Measurements from ENCODE around the gene DNPH1.
A peak's percentile ranks its signal among the peaks of the same experiment; 100 is the strongest.

DNPH1 gene

GRCh38 chr6:43263314-43264178 lies 34.3 kb upstream of the DNPH1 start:
- DNase-seq = peak; percentile 31

DNA sequence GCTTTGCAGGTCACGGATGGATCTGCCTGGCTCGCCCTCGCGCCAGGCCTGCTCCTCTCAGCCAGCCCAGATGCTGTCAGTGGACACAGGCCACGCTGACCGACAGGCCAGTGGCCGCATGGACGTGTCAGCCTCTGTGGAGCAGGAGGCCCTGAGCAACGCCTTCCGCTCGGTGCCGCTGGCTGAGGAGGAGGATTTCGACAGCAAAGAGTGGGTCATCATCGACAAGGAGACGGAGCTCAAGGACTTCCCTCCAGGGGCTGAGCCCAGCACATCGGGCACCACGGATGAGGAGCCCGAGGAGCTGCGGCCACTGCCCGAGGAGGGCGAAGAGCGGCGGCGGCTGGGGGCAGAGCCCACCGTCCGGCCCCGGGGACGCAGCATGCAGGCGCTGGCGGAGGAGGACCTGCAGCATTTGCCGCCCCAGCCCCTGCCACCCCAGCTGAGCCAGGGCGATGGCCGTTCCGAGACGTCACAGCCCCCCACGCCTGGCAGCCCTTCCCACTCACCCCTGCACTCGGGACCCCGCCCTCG lies 33.6 kb upstream of the DNPH1 start:
- no peak for DNase-seq

DNA sequence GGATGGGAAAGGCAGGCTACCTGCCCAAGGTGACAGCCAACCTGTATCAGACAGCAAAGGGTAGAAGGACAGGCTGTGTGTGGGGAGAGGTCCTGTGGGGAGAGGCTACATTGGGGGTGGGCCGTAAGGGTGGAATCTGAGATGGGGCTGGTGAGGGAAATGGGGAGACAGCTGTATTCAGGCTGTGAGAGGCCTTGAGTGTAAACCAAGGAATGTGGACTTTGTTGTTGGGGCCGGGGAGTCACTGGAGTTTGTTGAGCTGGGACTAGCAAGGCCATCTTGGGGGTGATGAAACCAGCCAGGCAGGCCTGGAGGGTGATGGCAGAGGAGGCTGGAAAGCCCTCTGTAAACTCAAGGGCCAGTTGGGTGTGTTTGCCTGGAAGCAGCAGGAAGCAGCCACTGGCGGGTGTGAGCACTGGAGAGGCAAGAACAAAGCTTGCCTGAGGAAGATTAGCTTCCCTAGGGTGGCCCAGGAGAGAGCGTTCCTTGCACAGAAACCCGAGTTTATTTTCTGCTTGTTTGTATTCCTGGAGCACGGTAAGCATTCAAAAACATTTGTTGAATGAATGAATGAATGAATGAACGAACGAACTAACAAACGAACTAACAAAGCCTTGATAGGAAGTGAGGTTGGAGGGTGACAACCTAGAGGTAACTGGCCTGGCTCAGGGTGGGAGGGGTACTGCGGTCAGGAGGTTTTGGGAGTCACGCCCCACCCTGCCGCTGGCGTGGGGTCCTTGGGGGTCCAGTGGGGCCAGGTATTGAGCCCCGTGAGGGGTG lies 32.9 kb upstream of the DNPH1 start:
- DNase-seq = no peak

DNA sequence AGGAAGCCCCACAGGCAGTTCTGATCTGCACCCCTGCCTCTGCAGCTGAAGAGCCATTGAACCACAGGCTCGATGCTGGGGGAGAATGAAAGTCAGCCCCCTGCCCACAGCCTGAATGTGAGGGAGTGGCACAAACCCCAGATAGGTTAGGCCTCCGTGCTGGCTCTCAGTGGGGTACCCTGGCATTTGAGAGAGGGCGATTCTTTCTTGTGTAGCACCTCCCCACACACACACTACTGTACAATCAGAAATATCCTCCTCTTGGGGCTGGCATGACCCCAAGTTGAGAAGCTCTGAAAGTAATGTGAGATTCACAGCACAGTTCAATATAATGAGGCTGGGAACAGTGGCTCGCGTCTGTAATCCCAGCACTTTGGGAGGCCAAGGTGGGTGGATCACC lies 31.9 kb upstream of the DNPH1 start:
- DNase-seq = no peak

DNA sequence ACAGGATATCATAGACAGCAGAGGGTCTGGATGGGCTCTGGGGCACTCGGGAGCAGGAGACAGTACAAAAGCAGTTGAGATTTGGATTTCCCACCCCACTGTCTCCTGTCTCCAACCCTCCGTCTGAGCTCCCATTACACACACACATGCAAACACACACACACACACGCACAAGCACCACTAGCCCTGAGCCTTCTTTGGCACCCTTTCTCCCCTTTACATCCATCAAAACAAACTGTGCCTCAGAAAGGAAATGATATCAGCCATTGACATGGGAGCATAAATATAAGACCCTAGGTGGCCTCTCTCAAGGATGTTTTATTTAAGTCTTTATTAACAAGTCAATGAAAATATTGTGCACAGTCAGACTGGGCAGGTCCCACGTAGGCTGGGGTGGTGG lies 31.5 kb upstream of the DNPH1 start:
- no peak for DNase-seq

- no peak for DNase-seq
Measured at GRCh38 chr6:43258807-43259686, 29.8 kb upstream of the DNPH1 start.

- DNase-seq = no peak
Measured at GRCh38 chr6:43258180-43258579, 28.9 kb upstream of the DNPH1 start.

GRCh38 chr6:43257367-43258145 lies 28.3 kb upstream of the DNPH1 start:
- DNase-seq = no peak

DNA sequence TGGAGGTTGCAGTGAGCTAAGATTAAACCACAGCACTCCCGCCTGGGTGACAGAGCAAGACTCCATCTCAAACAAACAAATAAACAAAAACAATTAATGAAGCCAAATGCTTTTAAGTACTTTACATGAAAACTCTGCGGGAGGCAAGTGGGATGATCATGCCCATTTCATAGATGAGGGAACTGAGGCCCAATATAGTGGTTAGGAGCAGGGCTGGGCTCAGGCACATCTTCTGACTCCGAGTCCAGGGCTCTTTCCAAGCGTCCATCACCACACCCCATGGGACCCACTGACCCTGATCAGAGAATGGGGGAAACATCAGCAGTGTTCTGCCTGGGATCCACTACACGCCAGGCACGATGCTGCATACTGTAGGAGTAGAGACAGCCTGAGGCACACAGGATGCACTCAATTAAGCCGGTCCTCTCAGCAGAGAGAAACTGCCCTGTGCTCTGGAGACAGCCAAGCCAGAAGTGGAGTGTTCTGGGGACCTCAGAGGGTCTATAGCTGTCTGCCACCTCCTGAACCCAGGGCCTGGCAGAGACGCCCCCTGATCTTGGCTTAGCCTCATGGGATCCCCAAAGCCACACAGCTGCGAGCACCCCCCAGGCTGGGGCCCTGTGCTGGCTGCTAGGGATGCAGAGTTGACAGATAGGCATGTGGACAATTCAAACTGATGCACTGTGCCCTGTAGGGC lies 27.5 kb upstream of the DNPH1 start:
- DNase-seq = no peak

DNA sequence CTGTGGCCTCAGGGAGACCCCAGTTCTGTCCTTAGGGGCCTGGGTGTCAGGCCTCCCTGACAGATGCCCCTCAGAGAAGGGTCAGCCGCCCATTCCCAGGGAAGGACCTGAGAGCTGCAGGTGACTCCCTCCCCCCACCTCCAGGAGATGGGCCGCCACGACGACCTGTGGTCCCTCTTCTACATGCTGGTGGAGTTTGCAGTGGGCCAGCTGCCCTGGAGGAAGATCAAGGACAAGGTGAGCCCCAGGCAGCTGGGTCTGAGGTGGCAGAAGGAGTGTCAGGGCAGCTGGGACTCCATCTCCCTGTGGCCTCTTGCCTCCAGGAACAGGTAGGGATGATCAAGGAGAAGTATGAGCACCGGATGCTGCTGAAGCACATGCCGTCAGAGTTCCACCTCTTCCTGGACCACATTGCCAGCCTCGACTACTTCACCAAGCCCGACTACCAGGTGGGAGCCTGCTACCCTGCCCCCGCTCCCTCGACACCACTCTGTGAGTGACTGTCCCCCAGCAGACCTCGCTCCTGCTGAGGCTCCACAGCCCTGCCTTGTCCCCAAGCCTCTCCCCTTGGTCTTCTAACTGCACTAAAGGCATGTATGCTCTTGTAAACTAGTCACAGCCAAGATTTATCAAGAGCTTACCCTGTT lies 26.2 kb upstream of the DNPH1 start:
- no peak for DNase-seq

- DNase-seq = no peak
Measured at GRCh38 chr6:43254846-43255245, 25.6 kb upstream of the DNPH1 start.

GRCh38 chr6:43254138-43254817 lies 25.0 kb upstream of the DNPH1 start:
- no peak for DNase-seq

- no peak for DNase-seq
Measured at GRCh38 chr6:43253401-43253800, 24.1 kb upstream of the DNPH1 start.

DNA sequence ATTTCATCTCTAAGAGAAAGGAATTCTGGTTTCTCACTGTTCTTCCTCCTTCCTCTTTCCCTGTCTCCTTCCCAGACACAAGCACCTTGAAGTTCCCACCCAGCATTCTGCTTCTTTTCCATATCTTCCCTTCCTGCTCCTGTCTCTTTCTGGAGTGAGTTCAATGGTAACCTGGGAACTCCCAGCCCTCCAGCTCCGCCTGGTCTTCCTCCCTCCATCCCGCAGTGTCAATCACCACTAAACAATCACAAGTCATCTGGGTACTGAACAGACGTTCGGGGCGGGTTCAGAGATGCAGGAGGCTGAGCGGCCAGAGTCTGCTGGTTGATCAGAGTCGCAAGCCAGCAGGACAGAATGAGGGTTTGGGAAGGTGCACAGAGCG lies 21.7 kb upstream of the DNPH1 start:
- DNase-seq = no peak

GRCh38 chr6:43248791-43249190 lies 19.5 kb upstream of the DNPH1 start:
- DNase-seq = no peak

- DNase-seq = no peak
Measured at GRCh38 chr6:43248101-43248500, 18.8 kb upstream of the DNPH1 start.

- DNase-seq = peak; percentile 70
Measured at GRCh38 chr6:43247114-43247999, 18.1 kb upstream of the DNPH1 start.

DNA sequence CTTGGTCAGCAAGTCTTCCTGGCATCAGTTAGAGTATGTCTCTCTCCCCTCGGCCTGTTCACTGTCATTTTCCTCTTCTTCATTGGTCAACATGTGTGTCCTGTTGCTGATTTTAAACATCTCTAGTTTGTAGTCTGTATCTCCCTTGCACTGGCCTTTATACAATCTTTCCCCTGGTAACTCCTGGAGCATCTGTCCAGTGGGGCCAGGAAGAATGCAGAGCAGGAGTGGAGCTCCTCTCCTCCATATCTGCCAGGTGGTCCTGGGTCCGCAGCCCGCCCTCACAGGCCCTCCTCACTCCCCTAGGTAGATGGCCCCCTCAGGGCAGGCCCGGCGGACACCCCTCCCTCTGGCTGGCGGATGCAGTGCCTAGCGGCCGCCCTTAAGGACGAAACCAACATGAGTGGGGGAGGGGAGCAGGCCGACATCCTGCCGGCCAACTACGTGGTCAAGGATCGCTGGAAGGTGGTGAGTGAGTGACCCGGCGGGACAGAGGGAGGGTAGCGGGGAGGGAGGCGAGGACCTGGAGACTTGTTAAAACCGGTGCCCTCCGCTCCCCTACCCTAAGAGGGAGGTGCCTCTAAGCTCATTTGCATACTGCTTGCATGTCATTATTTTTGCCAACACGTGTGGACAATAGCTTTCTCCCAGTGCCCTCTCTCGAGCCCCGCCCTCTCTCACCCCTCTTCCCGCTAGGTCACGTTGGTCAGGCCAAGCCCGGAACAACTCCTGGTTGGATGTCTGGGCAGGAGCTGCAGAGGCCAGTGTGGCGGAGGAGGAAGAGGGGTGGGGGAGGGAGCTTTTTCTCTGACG lies 17.2 kb upstream of the DNPH1 start:
- DNase-seq = no peak

Data from NCI-H226 (cell line).